Neural cell (in vitro differentiated cells): ENCODE measurements around the gene HS6ST3.

Experiments used
- CTCF ChIP-seq: fragments of 450-650 bp; IDR thresholded peaks from 2 replicates; pipeline ENCODE4 v1.5.1; 2014; ENCODE audit warnings: antibody characterized with exemption, mild to moderate bottlenecking, moderate library complexity; ENCODE audit not compliant: poor library complexity, severe bottlenecking
- EP300 ChIP-seq: fragments of 450-650 bp; conservative IDR thresholded peaks from 2 replicates; pipeline ENCODE4 v1.6.1; 2014; ENCODE audit warnings: antibody characterized with exemption, mild to moderate bottlenecking, moderate library complexity; ENCODE audit not compliant: poor library complexity, severe bottlenecking
- EZH2 ChIP-seq: fragments of 200-600, 300-800 bp; shearing (Covaris generic), sonication (generic); IDR thresholded peaks from 2 replicates; pipeline ENCODE4 v1.6.1; 2014; ENCODE audit warnings: antibody characterized with exemption, low read length, borderline replicate concordance, mild to moderate bottlenecking; ENCODE audit not compliant: insufficient read depth, poor library complexity, severe bottlenecking
- POLR2AphosphoS5 ChIP-seq: IDR thresholded peaks from 2 replicates; pipeline ENCODE4 v1.6.1; 2012
- RAD21 ChIP-seq: fragments of 450-650 bp; conservative IDR thresholded peaks from 2 replicates; pipeline ENCODE4 v1.6.1; 2014; ENCODE audit warnings: antibody characterized with exemption, mild to moderate bottlenecking, moderate library complexity
- SMC3 ChIP-seq: fragments of 450-650 bp; conservative IDR thresholded peaks from 2 replicates; pipeline ENCODE4 v1.6.1; 2014; ENCODE audit warnings: antibody characterized with exemption, mild to moderate bottlenecking, moderate library complexity; ENCODE audit not compliant: poor library complexity
- TAF1 ChIP-seq: IDR thresholded peaks from 2 replicates; pipeline ENCODE4 v1.6.1; 2012; ENCODE audit warnings: low read depth
- TF ChIP-seq, protein P1 (sequence below): IDR thresholded peaks from 2 replicates; pipeline ENCODE4 v1.6.1; 2012; ENCODE audit warnings: borderline replicate concordance

GRCh38 chr13:96871469-96871868 is 781.6 kb downstream of the HS6ST3 start:
- no peak for TF ChIP-seq CTCF
- no peak for TF ChIP-seq POLR2AphosphoS5
- no peak for TF ChIP-seq RAD21
- no peak for TF ChIP-seq EP300
- TF ChIP-seq SMC3, result no peak
- no peak for TF ChIP-seq EZH2
- no peak for TF ChIP-seq TAF1
- TF ChIP-seq, protein P1, sequence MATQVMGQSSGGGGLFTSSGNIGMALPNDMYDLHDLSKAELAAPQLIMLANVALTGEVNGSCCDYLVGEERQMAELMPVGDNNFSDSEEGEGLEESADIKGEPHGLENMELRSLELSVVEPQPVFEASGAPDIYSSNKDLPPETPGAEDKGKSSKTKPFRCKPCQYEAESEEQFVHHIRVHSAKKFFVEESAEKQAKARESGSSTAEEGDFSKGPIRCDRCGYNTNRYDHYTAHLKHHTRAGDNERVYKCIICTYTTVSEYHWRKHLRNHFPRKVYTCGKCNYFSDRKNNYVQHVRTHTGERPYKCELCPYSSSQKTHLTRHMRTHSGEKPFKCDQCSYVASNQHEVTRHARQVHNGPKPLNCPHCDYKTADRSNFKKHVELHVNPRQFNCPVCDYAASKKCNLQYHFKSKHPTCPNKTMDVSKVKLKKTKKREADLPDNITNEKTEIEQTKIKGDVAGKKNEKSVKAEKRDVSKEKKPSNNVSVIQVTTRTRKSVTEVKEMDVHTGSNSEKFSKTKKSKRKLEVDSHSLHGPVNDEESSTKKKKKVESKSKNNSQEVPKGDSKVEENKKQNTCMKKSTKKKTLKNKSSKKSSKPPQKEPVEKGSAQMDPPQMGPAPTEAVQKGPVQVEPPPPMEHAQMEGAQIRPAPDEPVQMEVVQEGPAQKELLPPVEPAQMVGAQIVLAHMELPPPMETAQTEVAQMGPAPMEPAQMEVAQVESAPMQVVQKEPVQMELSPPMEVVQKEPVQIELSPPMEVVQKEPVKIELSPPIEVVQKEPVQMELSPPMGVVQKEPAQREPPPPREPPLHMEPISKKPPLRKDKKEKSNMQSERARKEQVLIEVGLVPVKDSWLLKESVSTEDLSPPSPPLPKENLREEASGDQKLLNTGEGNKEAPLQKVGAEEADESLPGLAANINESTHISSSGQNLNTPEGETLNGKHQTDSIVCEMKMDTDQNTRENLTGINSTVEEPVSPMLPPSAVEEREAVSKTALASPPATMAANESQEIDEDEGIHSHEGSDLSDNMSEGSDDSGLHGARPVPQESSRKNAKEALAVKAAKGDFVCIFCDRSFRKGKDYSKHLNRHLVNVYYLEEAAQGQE, result no peak
